Measurements from ENCODE around the gene CNN1.

- no peak for TF ChIP-seq CTCF (IDR thresholded peaks at IDR 0.05; ENCODE audit: low read length)
- TF ChIP-seq EZH2 (IDR thresholded peaks at IDR 0.05; ENCODE audit: borderline replicate concordance, low read length) = no peak
Measured at GRCh38 chr19:11550265-11550664, 11.6 kb downstream of the CNN1 start.

All from OCI-LY1 (cell line).